Esophagus squamous epithelium (tissue), 4 donors: ENCODE measurements around the gene TBC1D5.

Source experiments
- POLR2A ChIP-seq, 4 donors: fragments of 450-650 bp; IDR thresholded peaks; one replicate each; pipeline ENCODE4 v1.6.1; 2017; ENCODE audit warnings: antibody characterized with exemption in 4 of 4, mild to moderate bottlenecking in 4 of 4, moderate library complexity in 3 of 4
- TF ChIP-seq, protein P1 (sequence below), 6 experiments: fragments of 450-650 bp in 4 of 6; fragments of 200-600 bp in 2 of 6; sonication (generic) in 2 of 6; IDR thresholded peaks; one replicate each; pipeline ENCODE4 v1.5.1; 2016 to 2019; ENCODE audit warnings: antibody characterized with exemption in 6 of 6, mild to moderate bottlenecking in 4 of 6, moderate library complexity in 4 of 6

DNA sequence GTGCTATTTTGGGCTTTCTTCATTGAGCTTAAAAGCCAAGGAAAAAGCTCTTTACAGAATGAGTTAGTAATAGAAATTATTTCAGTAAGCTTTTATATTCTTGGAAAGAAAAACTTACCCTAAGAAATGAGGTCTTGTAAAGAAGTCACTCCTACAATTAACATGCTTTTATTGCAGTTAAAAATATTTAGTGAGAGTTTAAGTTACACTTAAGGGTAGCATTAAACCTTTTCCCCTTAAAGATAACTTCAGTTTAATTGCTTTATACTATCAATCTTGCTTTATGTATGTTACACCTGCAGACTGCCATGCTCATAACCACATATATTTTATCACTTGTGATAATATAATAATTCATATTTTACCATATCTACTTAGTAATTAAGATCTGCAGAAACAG, 431.4 kb downstream of the TBC1D5 start:
- no peak for TF ChIP-seq POLR2A (IDR thresholded peaks at IDR 0.05)
- TF ChIP-seq, protein P1, sequence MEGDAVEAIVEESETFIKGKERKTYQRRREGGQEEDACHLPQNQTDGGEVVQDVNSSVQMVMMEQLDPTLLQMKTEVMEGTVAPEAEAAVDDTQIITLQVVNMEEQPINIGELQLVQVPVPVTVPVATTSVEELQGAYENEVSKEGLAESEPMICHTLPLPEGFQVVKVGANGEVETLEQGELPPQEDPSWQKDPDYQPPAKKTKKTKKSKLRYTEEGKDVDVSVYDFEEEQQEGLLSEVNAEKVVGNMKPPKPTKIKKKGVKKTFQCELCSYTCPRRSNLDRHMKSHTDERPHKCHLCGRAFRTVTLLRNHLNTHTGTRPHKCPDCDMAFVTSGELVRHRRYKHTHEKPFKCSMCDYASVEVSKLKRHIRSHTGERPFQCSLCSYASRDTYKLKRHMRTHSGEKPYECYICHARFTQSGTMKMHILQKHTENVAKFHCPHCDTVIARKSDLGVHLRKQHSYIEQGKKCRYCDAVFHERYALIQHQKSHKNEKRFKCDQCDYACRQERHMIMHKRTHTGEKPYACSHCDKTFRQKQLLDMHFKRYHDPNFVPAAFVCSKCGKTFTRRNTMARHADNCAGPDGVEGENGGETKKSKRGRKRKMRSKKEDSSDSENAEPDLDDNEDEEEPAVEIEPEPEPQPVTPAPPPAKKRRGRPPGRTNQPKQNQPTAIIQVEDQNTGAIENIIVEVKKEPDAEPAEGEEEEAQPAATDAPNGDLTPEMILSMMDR (IDR thresholded peaks at IDR 0.05) = no peak
